Measurements from ENCODE around the gene PROM2. TPM values are rescaled to one million over a fixed set of nuclear protein-coding genes. Genes with fewer than 3 reads are reported as not detected.

Gene PROM2
- total and polyA plus RNA-seq, 10 of the 15 experiments (the other 5 are each of a cell fraction or from before 2014, with no cell fraction given): 0.01 to 0.04 TPM; not detected in 8

- no peaks in the 10 kb centered on the region for H4K20me1 ChIP-seq (ENCODE audit: control insufficient read depth, insufficient read depth)
- POLR2A ChIA-PET: no interaction called here
- H3K79me2 ChIP-seq (ENCODE audit: control insufficient read depth, insufficient read depth, low read length): no peaks in the 10 kb centered on the region
- H3K4me3 ChIP-seq: no peak overlapping the region
- H3K27ac ChIP-seq (ENCODE audit: control insufficient read depth, insufficient read depth): no peak overlapping the region
- intact Hi-C loops (cut with micrococcal nuclease; ENCODE audit: unreplicated experiment): loop anchor here (1.0 kb wide), 1 partner anchor 84 kb away; no protein-coding TSS in a partner anchor
- H3K9ac ChIP-seq (ENCODE audit: control insufficient read depth, insufficient read depth, low read length): no peak overlapping the region
- in situ Hi-C loops (cut with MboI): no loop called here
- ATAC-seq (peak; percentile 58; the same call in 2 of the 3 replicates), DNase-seq (ENCODE audit: low read depth, low spot score) (no peak), FAIRE-seq (peak; percentile 47)
- RAD21 ChIA-PET (ENCODE audit: unreplicated experiment): interaction anchor here (0.6 to 1.5 kb wide), 4 partner anchors 11 to 170 kb away, joined by 3 to 7 read pairs (median 4); partner anchors contain the start of gene FAHD2A
- H3K4me1 ChIP-seq (ENCODE audit: control insufficient read depth, insufficient read depth, low read length): no peaks in the 10 kb centered on the region
- no peaks in the 10 kb centered on the region for H3K27me3 ChIP-seq (replicated peaks in 1 of 2; ENCODE audit: control insufficient read depth in 2 of 2, insufficient read depth in 2 of 2, low read length in 1 of 2)
- H3K9me3 ChIP-seq (replicated peaks; ENCODE audit: control insufficient read depth, insufficient read depth, low read length): no peaks in the 10 kb centered on the region; the same call in 2 of the 3 replicates
- SMC1A ChIA-PET (ENCODE audit: uncharacterized antibody, unreplicated experiment): interaction anchor here (0.6 to 1.6 kb wide), 2 partner anchors 18 to 569 kb away, joined by 3 to 4 read pairs; no protein-coding TSS in a partner anchor
- 4% methylated on average over 3 of the region's 3 CpGs for WGBS (ENCODE audit: insufficient coverage, insufficient replicate concordance, low lambda C conversion rate, missing lambda C conversion rate)
- H3K36me3 ChIP-seq (ENCODE audit: control insufficient read depth in 2 of 2, insufficient read depth in 2 of 2, low read length in 1 of 2): no peaks in the 10 kb centered on the region
- H2AFZ ChIP-seq (ENCODE audit: control insufficient read depth, low read depth, low read length): no peak overlapping the region
- BruUV-seq (replicated peaks): no TSS peak
- no peak overlapping the region for H3K4me2 ChIP-seq (ENCODE audit: control insufficient read depth, insufficient read depth)
- CTCF ChIA-PET: interaction anchor here (0.9 to 2.6 kb wide), 16 partner anchors 9 to 245 kb away, joined by 3 to 17 read pairs (median 5); no protein-coding TSS in a partner anchor
- TF ChIP-seq IRF5 (IDR thresholded peaks at IDR 0.05; ENCODE audit: borderline replicate concordance): no peak
- no peak for TF ChIP-seq JUND (IDR thresholded peaks at IDR 0.05; ENCODE audit: low read depth, low read length)
- peak; percentile 61 to 74 (median 67) for TF ChIP-seq CTCF (IDR thresholded peaks at IDR 0.05 in 2 of 3, conservative IDR thresholded peaks at IDR 0.05 in 1 of 3; ENCODE audit: control insufficient read depth in 2 of 3, extremely low read depth in 1 of 3, insufficient read depth in 1 of 3, low read depth in 3 of 3, low read length in 3 of 3)
- no peak for TF ChIP-seq ZBTB11 (CRISPR knock-in tag; IDR thresholded peaks at IDR 0.05)
- TF ChIP-seq STAT1 (conservative IDR thresholded peaks at IDR 0.05): no peak
- TF ChIP-seq IRF4 (IDR thresholded peaks at IDR 0.05; ENCODE audit: low read depth, low read length): no peak
- TF ChIP-seq FOXM1 (IDR thresholded peaks at IDR 0.05; ENCODE audit: low read depth, low read length): no peak
- peak; percentile 42; the same call in 1 of the 2 replicates for TF ChIP-seq SMC3 (IDR thresholded peaks at IDR 0.05; ENCODE audit: borderline replicate concordance, low read length)
- no peak for TF ChIP-seq NKRF (conservative IDR thresholded peaks at IDR 0.05)
- TF ChIP-seq MTA3 (IDR thresholded peaks at IDR 0.05; ENCODE audit: borderline replicate concordance, low read length): no peak
- peak; percentile 72 for TF ChIP-seq RAD21 (IDR thresholded peaks at IDR 0.05; ENCODE audit: insufficient read depth, low read depth, low read length)
- no peak for TF ChIP-seq ZNF24 (IDR thresholded peaks at IDR 0.05)
- no peak for TF ChIP-seq PBX3 (IDR thresholded peaks at IDR 0.05; ENCODE audit: insufficient replicate concordance, low read depth, low read length)
- TF ChIP-seq WRNIP1 (IDR thresholded peaks at IDR 0.05; ENCODE audit: borderline replicate concordance, low read depth, low read length): no peak
These were observed 42.5 kb upstream of the PROM2 start for GRCh38 chr2:95231723-95232122.
